GM18511 (cell line): ENCODE data around the gene LMBR1L.

Source experiments
- ATAC-seq: cut with Tn5 transposase; IDR thresholded peaks from one replicate; pipeline ENCODE4 v1.9.1; 2021; ENCODE audit warnings: mild to moderate bottlenecking, moderate library complexity; ENCODE audit not compliant: unreplicated experiment

The LMBR1L gene

DNA sequence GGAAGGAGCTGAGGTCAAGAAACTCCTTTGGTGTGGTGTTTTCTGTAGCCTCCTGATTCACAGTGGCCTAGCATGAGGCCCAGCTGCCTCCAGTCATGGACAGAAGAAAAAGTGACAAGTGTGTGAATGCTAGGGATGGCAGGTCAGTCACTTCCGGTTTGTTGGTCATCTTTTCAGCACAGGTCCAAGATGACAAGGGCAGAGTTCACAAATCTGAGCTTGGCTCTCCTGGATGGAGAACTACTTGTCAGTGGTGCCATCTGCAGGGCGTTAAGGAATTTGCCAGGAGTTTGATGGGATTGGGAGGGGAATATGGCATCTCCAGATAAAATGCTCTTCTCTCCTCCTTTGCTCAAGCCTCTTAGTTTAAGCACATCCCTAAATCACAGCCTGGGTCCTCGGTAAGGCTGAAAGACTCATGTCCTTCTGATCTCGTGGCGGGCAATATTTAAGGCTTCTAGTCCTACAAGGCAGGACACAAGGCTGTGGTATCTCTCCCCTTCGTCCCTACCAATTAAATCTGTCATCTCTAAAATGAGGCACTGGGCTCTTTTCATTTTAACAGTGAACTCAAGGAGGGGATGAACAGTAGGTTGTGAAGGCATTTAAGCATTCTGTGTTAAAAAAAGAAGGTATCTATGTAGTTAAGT lies 10.5 kb upstream of the LMBR1L start:
- ATAC-seq: no peak

DNA sequence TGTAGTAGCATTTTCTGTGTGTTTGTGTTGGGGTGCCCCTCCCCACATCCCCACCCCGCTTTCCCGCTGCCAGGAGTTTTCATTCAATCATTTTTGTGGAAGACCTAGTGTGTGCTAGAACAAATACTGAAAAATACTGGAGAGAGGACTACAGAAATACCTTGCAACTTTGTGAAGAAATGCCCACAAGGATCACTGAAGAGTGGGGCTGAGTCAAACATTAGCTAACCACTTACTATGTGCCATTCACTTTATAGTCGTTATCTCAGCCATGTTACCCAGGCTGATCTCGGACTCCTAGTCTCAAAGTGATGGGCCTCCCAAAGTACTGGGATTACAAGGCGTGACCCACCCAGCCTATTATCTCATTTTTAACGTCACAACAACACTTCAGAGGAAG lies 559 bp upstream of the LMBR1L start:
- ATAC-seq: peak; percentile 17

DNA sequence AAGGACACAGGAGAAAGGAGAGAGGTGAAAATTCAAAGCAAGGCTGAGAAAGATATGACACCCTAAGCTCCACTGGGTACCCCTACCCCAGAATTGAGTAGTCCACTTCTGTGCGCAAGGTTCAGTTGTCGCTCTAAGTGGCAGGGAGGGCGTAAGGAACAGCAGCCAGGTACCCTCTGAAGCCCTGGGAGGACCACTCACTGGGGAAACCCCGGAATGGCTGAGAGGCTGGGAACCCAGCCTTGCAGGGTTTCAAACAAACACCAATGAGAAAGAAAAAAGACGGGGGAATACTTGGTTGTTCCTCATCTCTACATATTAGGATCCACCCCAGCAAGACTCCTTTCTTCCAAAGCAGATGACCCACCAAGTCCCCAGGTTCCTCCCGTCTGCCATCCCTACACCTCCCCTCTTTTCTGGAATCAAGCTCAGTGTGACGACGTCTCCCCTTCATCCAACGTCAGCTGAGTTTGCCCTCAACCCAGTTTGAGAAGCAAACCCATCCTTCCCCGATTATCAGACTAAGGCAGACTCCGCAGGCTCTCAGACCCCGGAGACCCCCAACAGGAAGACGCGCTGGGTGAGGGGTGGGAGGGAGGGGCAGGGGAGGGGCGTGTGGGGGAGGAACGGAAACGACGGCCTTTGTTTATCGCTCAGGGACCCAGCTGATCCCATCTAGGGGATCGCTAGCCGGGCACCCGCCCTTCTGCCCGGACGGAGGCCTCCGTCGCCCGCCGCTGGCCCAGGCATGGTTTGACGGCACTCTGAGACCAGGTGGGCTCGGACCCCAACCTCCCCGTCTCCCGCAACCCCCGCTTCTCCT lies 795 bp downstream of the LMBR1L start:
- ATAC-seq: no peak

DNA sequence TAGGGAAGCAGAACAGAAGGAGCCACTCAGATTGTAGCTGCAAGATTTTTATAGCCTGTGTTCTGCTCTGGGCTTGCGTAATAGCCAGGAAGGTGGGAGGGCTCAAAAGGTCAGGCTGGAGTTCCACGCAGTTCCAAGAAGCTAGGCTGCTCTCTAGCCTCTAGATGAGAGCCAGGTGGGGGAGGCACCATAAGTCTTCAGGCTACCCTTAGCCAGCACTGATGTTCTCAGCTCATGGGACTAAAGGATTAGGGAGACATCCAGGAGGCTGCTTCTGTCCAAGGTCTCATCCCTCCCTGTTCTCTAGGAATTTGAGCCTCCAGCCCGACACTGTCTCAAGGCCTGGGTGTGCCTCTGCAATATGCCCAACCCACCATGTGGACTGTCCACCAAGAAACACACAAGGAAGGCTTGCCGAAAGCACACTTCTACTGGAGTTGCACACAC lies 1.7 kb downstream of the LMBR1L start:
- ATAC-seq: no peak

DNA sequence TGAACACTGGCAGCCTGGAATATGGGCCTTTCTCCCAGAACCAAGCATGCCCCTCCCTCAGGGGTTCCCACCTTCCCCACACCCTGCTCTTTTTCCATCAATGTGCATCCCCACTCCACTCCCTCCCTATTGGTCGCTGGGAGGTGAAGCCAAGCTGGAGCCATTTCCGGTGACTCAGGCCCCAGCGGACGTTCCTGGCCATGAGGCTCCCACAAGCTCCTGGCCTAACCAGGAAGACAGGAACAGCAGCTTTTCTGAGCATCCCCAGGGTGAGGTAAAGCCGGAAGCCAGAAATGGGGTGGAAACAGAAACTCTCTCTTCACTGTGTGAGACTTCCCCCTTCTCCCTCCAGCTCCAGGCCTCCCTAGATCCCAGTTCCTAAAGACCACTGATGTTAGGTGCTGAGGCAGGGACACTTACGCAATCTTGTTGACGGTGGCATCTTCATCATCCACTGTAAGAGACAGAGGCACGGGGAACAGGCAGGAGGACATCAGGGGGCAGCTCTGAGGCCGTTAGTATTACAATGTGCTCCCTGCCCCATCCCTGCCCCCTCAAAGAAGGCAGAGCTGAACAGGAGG lies 5.1 kb downstream of the LMBR1L start:
- no peak for ATAC-seq

DNA sequence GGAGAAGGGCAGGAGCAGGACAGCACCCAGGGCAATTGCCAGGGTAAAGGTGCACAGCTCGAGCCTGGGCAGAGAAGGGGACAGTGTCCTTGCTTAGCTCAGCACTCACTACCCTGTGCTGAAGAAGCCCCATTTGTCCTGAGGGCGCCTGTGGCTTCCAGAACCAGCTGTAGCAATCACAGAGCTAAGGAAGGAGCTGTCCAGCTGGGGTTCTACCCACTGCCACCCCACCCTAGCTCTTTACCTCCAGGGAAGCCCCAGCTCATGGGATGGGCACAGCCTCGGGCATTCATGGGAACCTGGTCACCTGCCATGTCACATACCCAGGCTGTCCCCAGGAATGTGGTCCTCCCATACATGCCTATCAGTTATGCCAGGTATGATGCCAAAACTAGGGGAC lies 5.8 kb downstream of the LMBR1L start:
- no peak for ATAC-seq

DNA sequence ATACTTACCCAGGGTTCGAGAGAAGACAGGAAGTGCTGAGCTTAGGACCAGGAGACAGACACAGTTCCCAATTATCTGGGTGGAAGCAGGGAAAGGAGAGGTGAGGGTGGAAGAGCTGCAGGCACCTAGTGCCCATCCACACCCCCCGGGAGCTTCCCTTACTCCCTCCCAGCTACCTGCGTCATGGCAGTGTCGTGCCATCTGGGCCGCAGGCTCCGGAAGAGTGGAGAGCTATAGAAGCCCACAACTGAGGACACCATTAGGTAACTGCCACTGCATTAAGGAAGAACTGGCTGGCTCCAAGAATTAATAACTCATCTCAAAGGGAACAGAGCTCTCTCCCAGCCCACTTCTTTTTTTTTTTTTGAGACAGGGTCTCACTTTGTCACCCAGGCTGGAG lies 10.3 kb downstream of the LMBR1L start:
- no peak for ATAC-seq

DNA sequence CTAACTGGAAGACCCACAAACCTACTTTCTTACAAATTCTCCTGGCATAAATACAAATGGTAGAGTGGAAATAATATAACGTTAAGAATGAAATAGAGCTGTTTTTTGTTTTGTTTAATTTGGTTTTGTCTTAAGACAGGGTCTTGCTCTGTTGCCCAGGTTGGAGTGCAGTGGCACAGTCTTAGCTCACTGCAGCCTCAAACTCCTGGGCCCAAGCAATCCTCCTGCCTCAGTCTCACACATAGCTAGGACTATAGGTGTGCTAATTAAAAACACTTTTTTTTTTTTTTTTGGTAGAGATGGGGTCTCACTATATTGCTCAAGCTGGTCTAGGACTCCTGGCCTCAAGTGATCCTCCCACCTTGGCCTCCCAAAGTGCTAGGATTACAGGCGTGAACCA lies 11.9 kb downstream of the LMBR1L start:
- no peak for ATAC-seq

DNA sequence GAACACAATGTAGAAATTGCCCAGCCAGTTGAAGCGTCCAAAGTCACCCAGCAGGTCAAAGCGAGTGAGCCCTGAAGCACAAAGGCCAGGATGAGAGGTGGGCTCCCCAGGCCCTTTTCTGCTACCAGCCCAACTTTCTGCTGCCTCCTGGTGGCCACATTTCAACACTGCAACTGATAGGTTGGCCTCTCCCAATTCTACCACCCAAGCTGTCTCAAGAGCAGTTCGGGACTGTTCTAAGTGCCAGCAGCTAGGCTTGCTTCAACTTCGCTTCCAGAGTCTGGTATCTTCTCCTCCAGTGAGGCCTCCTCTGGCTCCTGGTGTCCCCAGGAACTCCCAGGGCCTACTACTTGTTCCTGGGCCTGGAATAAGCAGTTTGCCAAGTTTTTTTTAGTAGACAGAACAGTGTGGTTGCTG lies 12.6 kb downstream of the LMBR1L start:
- ATAC-seq: no peak

DNA sequence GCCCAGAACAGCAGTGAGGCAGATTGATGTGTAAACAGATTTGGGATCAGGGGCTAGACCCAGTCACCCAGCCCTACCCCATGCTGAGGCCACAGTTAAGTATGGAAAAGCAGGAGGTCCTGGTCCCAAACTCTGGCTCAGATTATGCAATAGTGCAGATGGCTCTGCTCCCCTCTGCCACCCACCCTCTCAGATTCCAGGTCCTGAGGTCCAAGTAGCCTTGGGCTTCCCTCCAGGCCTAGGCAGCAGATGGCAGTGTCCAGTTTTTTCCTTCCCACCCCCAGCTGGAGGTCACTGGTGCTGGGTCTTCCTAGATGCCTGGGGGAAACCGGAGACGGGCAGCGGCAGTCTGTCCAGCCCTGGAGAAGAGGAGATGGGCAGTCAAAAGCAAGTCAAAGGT lies 13.3 kb downstream of the LMBR1L start:
- ATAC-seq: no peak

DNA sequence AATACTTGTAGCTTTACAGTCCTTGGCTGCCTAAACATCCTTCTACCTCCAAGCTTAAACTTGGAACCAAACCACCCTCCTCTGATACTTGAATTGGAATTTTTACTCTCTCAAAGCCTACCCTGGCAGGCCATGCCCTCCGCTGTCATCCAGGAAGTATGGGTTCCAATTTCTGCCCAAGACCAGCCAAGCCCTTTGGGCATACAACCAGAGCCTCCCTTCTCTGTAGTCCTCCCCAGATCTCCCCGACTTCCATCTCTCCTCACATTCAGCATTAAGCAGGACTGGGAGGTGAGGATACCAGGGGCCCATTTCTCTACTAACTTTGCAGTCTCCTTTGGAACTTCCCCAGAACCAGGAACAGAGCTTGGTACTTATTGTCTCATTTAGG lies 15.7 kb downstream of the LMBR1L start:
- ATAC-seq: no peak

DNA sequence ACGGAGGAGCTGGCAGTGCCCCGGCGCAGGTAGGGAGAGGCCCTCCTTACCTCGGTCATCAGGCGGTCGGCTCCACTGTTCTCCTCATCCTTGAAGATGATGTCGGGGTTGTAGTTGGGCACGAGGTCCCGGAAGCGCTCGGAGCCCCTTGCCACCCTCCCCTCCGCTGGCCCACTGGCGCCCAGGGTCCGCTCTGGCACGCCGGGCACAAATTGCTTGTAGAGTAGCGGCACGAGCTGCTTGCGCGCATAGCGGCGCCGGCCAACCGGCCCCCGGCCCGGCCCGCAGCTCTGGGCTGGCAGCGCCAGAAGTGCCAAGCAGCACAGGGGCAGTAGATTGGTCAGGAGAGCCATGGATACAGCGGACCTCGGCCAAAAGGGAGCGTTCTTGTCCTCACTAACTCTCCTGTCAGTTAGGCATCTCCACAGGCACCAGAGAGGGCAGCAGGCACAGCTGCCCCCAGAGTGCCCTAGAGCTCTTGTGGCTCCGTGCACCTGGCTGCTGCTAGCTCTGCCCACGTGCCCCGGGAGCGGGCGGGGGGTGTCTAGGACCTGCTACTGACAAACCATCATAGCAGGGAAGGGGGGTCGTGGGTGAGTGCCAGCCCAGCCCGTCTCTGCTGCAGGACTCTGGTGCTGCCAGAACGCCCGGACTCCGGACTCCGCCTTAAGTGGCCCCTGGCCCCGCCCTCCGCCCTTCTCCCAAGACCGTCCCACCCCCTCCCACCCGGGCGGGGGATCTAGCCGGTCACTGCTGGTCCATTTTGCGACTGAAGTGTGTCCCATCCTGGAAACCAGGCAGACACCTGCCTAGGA lies 16.3 kb downstream of the LMBR1L start, which contains the start of gene DHH:
Gene DHH (minus strand): TSS at position 642 of the 815 bp plus-strand sequence. CDS start 289 bp downstream, at position 353.
- ATAC-seq: no peak

DNA sequence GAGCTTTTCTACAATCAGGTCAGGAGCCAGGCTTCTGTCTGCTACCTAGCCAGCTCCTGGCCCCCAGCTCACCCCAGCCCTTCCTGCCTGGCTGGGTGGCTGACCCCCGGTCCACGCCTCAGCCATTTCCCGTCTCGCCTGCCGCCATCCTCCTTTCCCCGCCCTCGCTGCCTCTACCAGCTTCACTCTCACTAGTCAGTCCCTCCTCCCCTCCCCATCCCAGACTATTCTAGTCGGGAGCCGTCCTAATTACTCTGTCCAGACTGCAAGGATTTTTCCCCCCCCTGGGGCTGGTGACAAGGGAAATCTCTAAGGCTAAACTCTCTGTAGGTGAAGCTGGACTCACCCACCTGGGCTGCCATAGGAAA lies 16.9 kb downstream of the LMBR1L start:
- no peak for ATAC-seq

DNA sequence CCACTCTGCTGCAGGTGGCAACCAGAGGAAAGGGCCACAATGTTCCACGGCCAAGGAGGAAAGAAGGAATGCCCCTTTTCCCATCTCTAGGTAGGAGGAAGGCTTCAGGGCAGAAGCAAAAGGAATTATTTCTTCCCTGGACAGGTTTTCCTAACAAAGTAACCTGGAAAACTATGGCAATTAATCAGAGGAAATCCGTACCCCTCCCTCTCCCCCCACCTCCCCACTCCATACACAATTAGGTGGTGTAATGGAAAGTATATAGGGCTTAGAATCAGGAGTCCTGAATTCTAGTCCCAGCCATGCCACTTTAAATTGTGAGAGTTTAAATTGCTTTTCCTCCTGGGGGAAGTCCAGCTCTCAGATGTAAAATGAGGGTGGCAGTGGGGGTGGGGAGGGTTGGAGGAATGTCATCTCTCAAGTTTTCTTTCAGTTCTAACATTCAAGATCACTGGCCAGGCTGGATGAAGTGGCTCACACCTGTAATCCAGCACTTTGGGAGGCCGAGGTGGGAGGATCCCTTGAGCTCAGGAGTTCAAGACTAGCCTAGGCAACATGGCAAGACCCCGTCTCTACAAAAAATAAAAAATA lies 17.7 kb downstream of the LMBR1L start:
- no peak for ATAC-seq

DNA sequence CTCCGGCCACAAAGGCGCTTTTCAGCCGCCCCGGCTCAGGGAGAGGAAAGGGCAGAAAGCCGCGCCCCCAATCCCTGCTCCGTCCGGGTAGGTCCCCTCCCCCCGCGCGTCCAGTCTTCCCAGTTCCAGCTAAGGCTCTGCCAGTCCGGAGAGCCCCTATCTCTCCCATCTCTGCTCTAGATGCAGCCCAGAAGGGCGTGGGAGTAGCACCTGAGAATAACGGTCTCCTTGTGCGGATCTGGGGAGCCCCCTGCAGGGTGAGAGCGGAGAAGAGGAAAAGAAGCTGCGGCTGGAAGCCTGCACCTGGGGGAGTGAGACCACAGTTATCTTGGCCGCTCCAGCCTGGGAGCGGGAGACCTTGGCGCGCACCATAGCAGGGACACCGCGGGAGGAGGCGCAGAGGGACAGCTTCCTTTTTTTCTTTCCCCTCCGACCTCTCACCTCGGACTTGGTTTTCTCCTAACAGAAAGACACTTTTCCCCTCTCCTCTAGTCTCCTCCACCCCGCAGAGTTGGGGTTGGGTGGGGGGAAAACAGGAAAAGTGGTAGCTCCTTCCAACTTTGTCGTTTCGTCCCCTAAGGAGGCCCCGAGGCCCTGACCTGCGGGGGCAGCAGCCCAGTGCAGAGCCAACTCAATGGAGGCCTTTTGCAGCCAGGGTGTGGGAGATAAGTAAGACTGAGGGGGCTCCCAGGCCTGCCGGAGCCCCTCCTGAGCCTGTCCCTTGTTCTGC lies 18.4 kb downstream of the LMBR1L start:
- no peak for ATAC-seq

DNA sequence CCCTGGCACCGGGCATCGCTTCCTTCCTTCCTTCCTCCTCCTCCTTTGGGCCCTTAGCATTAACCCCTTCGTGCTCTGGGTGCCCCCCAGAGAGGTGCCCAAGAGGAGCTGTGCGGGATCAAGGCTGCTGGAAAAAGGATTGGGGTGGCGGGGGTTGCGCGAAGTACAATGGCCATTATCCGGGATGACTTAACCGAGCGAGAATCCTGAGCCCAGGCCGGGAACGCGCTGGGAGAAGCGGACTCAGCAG lies 18.9 kb downstream of the LMBR1L start:
- no peak for ATAC-seq

DNA sequence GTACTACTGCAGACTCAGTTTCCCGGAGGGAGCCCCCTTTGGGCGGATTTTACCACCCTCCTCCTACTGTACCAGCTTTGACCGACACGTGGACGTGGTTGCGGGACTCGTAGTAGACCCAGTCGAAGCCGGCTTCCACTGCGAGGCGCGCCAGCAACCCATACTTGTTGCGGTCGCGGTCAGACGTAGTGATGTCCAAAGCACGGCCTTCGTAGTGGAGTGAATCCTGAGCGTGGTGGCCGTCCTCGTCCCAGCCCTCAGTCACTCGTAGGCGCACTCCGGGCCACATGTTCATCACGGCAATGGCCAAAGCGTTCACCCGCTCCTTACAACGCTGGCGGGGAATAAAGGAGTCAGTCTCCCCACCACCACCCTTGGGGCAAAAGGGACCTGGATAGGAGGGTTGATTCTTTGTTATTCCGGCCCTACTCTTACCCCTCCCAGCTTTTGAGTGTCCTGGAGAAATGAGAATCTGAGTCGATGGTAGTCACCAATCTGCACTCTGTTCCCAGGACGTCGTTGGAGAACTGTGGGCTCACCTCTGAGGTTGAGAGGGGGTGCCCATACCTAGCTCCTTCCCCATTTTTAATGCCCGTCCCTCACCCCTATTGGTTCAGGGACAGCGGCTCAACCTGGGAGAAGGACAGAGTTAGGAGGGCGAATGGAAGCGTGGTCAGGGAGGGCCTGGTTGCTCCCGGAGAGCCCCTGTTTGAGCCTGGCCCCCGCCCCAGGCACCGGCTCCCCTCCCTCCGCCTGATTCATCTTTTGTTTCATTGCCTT lies 19.4 kb downstream of the LMBR1L start:
- no peak for ATAC-seq

DNA sequence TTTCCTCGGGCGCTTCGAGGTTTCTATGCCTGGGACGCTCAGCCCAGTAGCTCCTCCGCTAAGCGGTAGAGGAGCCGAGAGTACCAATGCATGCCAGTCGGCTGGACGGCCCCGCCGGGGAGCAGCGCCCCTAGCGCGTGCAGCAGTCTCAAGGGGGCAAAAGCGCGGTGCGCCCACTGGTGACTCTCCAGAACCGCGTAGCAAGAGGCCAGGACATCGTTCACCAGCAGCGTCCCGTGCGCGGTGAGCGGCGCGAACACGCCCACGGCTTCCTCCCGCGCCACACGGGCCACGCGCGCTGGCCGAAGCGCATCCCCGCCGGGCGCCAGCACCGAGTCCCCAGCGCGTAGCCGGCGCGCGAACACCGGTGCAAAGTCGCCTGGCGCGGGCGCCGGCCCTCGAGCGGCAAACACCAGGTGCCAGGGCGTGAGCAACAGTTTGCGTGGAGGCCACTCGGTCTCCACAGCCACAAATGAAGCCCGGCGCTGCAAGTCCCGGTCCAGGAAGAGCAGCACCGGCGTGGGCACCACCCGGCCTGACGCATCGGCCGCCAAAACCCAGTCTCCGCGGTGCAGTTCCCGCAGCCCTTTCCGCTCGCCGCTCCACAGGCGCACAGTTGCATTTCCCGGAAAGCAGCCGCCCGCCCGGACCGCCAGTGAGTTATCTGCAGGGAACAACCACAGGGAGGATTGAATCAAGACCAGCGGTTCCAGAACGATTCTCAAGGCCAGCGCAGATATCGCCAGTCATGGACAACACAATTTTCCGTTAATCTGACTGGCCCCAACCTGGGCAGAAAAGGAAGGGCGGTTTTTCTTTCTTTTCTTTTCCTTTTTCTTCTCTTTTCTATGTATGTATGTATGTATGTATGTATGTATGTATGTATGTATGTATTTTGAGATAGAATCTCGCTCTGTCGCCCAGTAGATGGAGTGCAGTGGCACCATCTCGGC lies 20.6 kb downstream of the LMBR1L start:
- no peak for ATAC-seq

DNA sequence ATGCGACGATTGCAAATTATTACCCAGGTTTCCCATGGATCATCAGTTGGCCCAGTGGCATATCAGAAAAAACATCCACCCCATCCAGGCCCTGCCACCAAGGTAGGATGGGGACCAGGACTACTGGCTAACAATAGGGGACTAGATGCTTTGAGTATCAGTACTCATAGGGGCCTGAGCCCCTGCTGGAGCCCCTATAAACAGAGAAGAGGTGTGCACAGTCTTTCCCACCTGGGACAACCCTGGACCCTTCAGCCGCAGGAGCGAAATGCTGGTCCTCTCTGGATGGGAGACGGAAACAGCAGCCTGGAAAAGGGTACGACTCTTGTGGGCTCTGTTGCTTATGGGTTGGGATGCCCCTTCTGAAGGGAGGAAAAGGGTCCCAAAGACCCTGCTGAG lies 21.7 kb downstream of the LMBR1L start:
- ATAC-seq: no peak
